ENCODE measurements around the gene HTT. TPM values are rescaled to one million over a fixed set of nuclear protein-coding genes. Genes with fewer than 3 reads are reported as not detected.
"Not testable (repeated sequence)": the region's sequence is repeated elsewhere in the genome, so short reads cannot be mapped to it uniquely, and the experiment has no call there.

Gene HTT
- total RNA-seq, 1 donor: 97.8 TPM

GRCh38 chr4:3116955-3117354 lies 42.5 kb downstream of the HTT start:
- DNase-seq (ENCODE audit: low read depth in 2 of 3, low spot score in 2 of 3): no peak

GRCh38 chr4:3118312-3118711 lies 43.8 kb downstream of the HTT start:
- DNase-seq (ENCODE audit: low read depth in 2 of 3, low spot score in 2 of 3): no peak

DNA sequence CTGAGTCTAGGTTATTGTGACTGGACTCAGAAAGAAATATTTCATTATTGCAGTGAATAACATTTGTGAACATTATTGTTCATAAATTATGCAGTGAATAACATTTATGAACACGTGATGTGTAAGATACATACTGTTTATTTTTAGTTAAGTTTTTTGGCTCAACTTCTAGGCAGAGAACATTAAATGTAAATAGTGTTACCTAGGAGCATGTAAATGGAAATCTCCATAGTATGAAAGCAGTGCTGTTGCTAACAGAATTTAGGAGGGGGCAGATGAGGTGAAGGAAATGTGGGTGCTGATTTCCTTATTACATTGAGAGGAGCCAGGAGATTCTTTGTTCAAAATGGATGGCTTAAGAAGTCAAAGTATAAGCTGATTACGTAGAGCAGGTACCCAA lies 45.0 kb downstream of the HTT start:
- no peak for DNase-seq (ENCODE audit: low read depth in 2 of 3, low spot score in 2 of 3)

- no peak for DNase-seq (ENCODE audit: low read depth in 2 of 3, low spot score in 2 of 3)
Observed at GRCh38 chr4:3121110-3121509, 46.6 kb downstream of the HTT start.

- no peak for DNase-seq (ENCODE audit: low read depth in 2 of 3, low spot score in 2 of 3)
Observed at GRCh38 chr4:3121596-3121995, 47.1 kb downstream of the HTT start.

DNA sequence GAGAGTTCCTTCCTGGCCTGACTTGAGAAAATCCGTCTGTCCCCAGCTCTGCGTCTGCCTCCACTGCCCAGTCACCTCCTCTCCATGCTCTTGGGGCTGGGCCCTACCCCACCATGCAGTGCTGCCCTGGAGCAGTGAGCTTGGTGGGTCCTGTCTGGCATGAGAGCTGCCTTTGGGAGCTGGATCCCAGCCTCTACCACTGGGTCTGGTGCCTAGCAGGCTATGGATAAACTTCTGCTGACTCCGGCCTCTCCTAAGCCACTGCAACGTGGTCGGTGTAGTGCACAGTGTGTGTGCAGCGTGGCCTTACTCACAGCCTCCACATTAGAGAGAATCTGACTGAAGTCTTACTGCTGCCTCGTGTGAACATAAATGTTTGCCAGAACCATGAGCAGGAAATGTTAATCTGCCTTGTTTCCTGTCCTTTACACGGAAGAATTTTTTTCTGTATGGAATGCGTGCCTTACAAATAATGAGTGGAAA lies 47.6 kb downstream of the HTT start:
- DNase-seq (ENCODE audit: low read depth in 2 of 3, low spot score in 2 of 3): peak in 1 of 3 donors; percentile 14

GRCh38 chr4:3123181-3123671 lies 48.7 kb downstream of the HTT start:
- no peak for DNase-seq (ENCODE audit: low read depth in 2 of 3, low spot score in 2 of 3)

DNA sequence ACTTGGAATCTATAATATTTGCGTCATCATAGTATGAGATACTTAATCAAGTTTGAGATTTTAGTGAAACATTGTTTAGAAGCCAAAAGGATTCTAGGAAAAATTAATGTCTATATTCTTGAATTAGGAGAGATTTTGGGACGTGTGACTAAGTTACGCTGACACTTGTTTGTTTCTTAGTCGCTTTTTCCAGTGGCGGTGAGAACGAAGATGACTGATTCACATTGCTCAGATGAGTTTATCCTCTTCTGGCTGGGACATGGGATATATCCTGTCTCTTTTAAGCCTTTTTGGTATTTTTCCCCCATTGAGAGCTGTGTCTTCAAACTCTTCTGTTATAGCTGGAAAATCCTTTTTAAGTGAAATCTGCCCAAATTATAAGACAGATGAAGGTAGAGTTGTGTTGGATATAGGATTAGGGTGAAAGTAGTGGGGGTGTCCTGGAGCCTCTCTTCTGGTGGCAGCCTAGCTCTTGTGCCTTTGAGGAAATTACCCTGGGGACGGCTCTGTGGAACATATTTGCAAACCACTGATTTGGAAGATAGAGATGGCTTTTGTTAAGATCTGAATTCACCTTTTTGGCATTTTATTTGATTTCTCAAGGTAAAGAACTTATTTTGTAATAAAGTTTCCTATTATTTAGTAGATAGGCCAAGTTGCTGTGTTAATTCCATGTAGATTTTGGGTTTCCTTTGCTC lies 49.7 kb downstream of the HTT start:
- DNase-seq (ENCODE audit: low read depth in 2 of 3, low spot score in 2 of 3): no peak

DNA sequence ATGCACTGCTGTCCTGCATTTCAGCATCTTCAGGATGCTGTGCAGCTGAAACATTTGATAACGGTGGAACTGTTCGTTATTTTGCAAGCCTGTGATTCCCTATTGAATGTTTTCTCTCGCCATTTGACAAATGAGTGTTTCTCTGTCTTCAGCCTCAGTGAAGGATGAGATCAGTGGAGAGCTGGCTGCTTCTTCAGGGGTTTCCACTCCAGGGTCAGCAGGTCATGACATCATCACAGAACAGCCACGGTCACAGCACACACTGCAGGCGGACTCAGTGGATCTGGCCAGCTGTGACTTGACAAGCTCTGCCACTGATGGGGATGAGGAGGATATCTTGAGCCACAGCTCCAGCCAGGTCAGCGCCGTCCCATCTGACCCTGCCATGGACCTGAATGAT lies 52.6 kb downstream of the HTT start:
- DNase-seq (ENCODE audit: low read depth in 2 of 3, low spot score in 2 of 3): no peak

DNA sequence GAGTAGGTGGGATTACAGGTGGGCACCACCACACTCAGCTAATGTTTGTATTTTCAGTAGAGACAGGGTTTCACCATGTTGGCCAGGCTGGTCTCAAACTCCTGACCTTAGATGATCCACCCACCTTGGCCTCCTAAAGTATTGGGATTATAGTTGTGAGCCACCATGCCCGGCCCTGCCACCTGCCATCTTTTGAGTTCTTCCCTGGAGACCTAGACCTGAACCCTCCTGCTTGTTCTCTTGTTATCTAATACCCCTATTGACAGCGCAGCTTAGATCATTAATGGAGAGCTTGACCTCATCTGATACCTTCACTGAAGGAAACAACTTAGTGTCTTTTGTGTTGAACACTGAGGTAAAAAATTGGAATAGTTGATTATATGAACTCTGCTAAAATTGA lies 53.6 kb downstream of the HTT start:
- DNase-seq (ENCODE audit: low read depth in 2 of 3, low spot score in 2 of 3): no peak

DNA sequence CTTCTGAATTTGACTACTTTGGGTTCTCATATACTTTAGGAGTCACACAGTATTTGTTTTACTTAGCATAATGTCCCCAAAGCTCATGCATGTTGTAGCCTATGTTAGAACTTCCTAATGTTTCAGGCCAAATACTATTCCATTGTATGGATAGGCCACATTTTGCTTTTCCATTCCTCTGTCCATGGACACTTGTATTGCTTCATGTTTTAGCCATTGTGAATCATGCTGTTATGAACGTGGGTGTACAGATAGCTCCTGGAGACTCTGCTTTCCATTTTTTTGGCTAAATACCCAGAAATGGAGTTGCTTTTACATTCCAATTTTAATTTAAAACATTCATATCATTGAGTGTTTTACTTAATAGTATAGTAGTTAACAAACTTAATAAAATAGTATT lies 54.5 kb downstream of the HTT start:
- DNase-seq (ENCODE audit: low read depth in 2 of 3, low spot score in 2 of 3): no peak

DNA sequence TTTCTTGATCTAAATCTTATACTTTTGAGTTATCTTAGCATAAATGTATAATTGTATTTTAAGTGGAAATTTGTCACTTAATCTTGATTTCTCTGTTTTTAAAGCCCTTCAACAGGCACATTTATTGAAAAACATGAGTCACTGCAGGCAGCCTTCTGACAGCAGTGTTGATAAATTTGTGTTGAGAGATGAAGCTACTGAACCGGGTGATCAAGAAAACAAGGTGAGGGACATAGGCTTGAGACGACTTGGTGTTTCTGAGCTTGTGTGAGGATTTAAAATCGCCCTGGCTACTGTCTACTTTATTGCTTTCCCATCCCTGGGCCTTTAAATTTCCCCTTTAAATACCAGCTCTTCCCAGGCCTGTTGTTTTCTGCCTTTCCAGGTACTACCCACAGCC lies 55.7 kb downstream of the HTT start:
- DNase-seq (ENCODE audit: low read depth in 2 of 3, low spot score in 2 of 3): no peak

GRCh38 chr4:3130826-3131225 lies 56.3 kb downstream of the HTT start:
- no peak for DNase-seq (ENCODE audit: low read depth in 2 of 3, low spot score in 2 of 3)

- no peak for DNase-seq (ENCODE audit: low read depth in 2 of 3, low spot score in 2 of 3)
Observed at GRCh38 chr4:3134201-3134600, 59.7 kb downstream of the HTT start.

- DNase-seq (ENCODE audit: low read depth in 2 of 3, low spot score in 2 of 3): no peak
Observed at GRCh38 chr4:3135155-3136011, 60.9 kb downstream of the HTT start.

DNA sequence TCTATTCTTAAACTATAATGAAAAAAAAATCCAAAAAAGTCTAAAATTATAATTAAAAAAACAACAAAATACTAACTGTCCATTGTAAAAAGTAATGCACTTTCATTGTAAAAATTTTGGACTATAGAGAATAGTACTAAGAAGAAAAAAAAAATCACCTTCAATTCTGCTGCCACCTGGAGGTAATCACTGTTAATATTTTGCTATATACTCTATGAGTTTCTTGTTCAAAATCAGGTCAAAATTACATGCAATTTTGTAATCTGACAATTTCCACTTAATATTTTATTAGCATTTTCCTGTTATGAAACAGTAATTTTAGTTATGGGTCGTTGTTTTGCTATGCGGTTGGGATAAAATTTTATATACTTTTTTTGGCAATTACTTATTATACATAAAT lies 62.0 kb downstream of the HTT start:
- DNase-seq (ENCODE audit: low read depth in 2 of 3, low spot score in 2 of 3): peak in 2 of 3 donors; percentile 18 to 56

DNA sequence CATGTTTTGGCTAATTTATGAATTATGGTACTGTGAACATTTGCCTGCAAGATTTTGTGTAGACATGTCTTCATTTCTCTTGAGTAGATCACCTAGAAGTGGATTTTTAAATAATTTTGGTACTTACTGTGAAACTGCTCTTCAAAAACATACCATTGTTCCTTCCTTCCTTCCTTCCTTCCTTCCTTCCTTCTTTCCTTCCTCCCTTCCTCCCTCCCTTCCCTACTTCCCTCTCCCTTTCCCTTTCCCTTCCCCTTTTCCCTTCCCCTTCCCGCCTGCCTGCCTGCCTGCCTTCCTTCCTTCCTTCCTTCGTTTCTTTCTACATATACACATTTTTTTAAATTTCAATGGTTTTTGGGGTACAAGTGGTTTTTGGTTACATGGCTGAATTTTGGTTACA lies 63.4 kb downstream of the HTT start:
- no peak for DNase-seq (ENCODE audit: low read depth in 2 of 3, low spot score in 2 of 3)

GRCh38 chr4:3145234-3145924 lies 70.9 kb downstream of the HTT start:
- no peak for DNase-seq (ENCODE audit: low read depth in 2 of 3, low spot score in 2 of 3)

GRCh38 chr4:3148926-3149325 lies 74.4 kb downstream of the HTT start:
- DNase-seq (ENCODE audit: low read depth in 2 of 3, low spot score in 2 of 3): no peak

DNA sequence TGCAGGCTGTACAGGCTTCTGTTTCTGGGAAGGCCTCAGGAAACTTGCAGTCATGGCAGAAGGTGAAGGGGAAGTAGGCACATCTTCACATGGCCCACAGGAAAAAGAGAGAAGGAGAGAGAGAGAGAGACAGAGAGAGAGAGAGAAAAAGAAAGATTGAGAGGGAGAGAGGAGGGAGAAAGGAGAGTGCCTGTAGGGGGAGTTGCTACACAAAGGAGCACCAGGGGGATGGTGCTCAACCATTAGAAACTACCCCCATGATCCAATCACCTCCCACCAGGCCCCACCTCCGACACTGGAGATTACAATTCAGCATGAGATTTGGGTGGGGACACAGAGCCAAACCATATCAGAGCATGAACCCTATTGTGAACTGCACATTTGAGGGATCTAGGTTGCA lies 76.8 kb downstream of the HTT start:
- DNase-seq (ENCODE audit: low read depth in 2 of 3, low spot score in 2 of 3): not testable (repeated sequence)

DNA sequence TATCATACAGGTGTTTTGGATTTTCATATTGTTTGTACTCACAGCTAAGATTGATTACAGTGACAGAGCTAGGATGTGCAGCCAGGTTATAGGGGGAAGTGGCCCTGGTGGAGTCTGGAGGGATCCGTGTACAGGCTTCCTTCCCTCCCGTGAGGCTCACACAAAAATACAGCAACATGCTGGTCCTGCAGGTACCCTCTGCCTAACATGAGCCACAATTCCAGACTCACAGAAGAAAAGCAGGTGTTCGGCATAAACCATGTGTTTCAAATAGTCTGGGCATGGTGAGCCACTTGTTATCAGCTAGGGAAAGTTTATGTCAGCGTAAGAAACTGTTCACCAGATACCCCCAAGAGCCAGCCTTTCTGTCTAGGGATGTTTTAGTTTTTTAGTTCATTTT lies 82.9 kb downstream of the HTT start:
- no peak for DNase-seq (ENCODE audit: low read depth in 2 of 3, low spot score in 2 of 3)
